Anterior cingulate cortex (tissue), 58 donors: ENCODE measurements around the gene RPL13A.

ENCODE experiments used
- DNase-seq, 58 donors: peaks; one replicate each; lab custom pipeline; 2025; lab: John Stamatoyannopoulos, UW

Gene RPL13A

DNA sequence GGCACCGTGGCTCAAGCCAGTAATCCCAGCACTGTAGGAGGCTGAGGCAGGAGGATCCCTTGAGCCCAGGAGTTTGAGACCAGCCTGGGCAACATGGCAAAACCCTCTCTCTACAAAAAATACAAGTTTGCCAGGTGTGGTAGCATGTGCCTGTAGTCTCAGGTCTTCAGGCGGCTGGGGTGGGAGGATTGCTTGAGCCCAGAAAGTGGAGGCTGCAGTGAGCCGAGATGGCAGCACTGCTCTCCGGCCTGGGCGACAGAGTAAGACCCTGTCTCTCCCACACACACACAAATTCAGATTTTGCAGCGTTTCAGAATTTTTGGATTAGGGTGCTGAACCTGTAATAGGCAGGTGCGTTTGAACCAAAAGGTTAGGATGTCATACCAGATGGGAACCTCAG is 11.1 kb downstream of the RPL13A start:
- DNase-seq, result no peak

DNA sequence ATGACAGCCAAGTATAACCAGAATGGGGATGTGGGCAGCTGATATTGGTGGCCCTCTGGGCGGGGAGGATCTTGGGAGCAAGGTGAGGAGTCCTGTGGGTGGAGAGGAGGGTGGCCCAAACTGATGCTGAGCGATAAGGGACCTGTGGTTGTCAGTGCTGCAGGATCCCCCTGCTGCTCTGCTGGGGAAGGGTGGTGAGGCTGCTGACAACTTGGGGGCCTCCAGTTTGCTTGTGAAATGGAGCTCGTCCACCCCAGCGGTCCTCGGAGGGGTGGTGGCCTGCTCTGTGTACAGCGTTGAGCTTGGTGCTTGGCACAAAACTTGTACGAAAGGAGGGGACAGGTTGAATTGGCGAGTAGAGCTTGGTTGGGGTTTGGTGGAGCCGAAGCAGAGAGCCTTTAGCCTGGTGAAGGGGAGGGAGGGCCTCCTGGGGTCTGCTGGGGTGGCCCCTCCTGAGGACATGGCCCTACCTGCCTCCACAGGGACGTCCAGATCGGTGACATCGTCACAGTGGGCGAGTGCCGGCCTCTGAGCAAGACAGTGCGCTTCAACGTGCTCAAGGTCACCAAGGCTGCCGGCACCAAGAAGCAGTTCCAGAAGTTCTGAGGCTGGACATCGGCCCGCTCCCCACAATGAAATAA is 11.7 kb downstream of the RPL13A start:
- DNase-seq, result no peak

DNA sequence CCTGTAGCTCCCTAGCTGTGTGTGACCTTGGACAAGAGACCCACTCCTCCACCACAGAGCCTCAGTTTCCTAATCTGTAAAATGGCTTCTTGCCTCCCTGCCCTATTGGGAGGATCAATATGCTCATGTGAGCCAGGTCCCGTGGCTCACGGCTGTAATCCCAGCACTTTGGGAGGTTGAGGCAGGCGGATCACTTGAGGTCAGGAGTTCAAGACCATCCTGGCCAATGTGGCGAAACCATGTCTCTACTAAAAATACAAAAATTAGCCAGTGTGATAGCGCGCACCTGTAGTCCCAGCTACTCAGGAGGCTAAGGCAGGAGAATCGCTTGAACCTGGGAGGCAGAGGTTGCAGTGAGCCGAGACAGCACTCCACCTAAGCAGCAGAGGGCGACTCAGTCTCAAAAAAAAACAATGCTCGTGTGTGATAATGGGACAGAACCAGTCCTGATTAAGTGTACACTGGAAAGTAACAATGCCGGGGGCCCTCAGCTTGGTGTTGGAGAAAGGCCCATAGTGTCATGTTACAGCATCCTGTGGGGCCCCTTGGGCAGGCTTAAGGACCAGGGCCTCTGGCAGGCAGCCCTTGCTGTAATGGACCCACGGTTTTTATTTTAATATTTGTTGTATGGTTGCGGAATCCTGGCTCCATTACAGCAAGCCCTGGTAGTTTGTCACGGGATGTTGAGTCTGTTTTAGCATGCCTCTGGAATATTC is 15.6 kb downstream of the RPL13A start:
- DNase-seq, result peak in 4 of 58 donors; percentile 1 to 21 (median 10)

DNA sequence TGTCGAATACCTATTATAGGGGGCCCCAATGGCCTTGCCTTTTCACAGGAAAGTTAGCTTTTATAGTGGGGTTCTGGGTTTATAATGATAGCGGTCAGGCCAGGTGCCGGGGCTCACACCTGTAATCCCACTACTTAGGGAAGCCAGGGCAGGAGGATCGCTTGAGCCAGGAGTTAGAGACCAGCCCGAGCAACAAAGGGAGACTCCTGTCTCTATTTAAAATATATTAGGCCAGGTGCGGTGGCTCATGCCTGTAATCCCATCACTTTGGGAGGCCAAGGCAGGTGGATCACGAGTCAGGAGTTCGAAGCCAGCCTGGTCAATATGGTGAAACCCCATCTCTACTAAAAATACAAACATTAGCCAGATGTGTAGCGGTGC is 16.2 kb downstream of the RPL13A start:
- no peak for DNase-seq

DNA sequence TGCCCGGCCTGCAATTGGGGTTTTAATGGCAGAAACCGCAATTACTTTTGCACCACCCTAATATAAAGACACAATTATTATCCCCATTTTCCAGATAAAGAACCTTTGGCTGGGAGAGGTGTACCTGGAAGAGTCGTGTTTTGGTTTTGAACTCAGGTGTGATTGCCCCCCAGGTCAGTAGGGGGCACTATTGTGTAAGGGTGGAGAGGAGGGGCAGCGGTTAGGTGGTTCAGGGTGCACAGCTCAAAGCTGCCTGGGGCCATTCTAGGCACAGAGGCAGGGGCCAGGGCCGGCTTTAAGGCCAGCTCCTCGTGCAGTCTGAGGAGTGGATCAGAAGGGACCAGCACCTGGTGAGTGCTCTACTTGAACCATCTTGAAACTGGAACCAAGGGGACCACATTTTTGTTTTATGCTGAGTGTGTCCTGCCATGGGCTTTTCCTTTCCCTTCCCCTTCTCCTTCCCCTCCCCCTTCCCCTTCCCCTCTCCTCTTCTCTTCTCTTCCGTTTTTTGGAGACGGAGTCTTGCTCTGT is 19.2 kb downstream of the RPL13A start:
- DNase-seq, result peak in 12 of 58 donors; percentile 1 to 38 (median 8)

DNA sequence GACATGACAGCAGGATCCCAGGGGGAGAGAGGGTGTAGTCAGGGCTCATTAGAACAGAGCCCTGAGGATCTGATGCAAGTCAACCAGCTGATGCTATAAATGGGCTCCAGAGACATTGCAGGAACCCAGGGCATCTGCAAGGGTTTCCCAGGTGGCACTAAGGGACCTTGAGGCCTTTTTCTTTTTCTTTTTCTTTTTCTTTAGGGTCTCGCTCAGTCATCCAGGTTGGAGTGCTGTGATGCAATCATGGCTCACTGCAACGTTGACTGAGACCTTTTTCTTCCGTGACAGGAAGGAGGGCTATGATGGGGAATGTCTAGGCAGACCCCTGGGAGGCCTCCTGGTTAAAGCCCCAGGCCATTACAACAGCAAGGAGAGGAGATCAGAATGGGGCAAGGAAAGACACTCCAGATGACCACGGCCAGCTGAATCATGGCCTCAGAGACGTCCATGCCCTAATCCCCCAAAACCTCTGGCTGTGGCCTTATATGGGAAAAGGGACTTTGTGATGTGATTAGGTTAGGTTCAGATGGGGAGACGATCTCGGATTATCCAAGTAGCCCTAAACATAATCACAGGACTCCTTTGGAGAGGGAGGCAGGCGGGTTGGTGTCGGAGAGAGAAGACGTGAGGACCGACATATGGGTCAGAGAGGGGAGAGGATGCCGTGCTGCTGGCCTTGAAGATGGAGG is 20.5 kb downstream of the RPL13A start:
- no peak for DNase-seq

DNA sequence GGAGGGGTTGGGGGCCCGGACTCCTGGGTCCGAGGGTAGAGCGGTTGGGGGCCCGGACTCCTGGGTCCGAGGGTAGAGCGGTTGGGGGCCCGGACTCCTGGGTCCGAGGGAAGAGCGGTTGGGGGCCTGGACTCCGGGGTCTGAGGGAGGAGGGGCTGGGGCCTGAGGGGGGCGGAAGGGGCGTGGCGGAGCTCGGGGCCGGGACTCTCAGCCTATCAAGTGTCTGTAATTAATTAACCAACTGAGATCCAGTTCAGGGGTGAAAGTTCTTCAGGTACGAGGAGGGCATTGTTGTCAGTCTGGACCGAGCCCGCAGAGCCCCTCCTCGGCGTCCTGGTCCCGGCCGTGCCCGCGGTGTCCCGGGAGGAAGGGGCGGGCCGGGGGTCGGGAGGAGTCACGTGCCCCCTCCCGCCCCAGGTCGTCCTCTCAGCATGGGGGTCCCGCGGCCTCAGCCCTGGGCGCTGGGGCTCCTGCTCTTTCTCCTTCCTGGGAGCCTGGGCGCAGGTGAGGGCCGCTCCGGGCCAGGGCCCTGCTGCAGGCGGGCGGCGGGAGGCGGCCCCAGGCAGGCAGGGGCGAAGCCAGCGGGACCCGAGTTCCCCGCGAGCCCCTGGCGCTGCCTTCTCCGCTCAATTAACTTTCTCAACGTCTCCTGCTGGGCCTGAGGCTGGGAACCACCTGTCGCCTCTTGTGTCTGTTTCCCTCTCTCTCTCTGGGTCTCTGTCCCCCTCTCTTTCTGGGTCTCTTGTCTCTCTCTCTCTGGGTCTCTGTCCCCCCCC is 25.8 kb downstream of the RPL13A start:
- peak in 12 of 58 donors; percentile 3 to 35 (median 20) for DNase-seq

DNA sequence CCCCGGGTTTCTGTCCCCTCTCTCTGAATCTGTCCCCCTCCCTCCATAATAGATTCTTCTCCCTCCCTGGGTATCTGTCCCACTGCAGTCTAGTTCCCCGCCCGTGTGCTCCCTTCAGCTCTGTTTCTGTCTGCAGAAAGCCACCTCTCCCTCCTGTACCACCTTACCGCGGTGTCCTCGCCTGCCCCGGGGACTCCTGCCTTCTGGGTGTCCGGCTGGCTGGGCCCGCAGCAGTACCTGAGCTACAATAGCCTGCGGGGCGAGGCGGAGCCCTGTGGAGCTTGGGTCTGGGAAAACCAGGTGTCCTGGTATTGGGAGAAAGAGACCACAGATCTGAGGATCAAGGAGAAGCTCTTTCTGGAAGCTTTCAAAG is 26.3 kb downstream of the RPL13A start:
- DNase-seq, result no peak

DNA sequence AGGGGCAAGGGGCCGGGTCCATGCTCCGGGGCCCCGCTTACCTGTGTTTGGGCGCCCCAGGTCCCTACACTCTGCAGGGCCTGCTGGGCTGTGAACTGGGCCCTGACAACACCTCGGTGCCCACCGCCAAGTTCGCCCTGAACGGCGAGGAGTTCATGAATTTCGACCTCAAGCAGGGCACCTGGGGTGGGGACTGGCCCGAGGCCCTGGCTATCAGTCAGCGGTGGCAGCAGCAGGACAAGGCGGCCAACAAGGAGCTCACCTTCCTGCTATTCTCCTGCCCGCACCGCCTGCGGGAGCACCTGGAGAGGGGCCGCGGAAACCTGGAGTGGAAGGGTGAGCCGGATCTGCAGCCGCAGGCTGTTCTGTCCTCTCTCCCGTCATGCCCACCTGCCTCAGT is 26.7 kb downstream of the RPL13A start:
- DNase-seq, result no peak

DNA sequence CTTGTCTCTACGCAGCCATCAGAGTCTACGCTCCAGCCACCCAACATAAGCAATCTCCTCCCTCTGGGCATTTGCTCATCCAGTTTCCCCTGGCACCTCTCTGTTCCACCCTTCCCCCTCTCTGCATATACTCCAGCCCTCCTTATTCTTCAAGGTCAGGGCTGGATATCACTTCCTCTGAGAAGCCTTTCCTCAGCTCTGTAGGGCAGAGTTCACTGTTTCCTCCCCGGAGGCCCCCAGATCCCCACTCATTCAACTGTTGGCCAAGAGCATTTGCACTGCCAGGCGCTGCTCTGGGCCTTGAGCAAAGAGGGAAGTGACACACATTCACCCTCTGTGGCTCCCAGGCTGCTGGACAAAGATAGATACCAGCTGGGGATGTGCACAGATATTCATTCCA is 28.4 kb downstream of the RPL13A start:
- peak in 19 of 58 donors; percentile 7 to 51 (median 21) for DNase-seq

DNA sequence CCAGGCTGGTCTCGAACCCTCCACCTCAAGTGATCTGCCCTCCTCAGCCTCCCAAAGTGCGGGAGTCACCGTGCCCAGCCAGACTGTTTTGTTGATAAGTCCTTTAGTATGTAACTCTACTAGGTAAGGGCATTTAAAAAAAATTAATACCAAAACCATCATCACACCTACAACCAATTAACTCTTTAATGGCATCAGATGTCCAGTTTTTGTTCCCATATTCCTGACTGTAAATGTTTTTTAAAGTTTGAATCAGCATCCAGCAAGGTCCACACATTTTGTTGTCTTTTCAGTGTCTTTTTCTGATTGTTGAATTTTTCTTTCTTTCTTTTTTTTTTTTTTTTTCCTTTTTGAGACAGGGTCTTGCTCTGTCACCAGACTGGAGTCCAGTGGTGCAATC is 30.6 kb downstream of the RPL13A start:
- DNase-seq, result no peak

DNA sequence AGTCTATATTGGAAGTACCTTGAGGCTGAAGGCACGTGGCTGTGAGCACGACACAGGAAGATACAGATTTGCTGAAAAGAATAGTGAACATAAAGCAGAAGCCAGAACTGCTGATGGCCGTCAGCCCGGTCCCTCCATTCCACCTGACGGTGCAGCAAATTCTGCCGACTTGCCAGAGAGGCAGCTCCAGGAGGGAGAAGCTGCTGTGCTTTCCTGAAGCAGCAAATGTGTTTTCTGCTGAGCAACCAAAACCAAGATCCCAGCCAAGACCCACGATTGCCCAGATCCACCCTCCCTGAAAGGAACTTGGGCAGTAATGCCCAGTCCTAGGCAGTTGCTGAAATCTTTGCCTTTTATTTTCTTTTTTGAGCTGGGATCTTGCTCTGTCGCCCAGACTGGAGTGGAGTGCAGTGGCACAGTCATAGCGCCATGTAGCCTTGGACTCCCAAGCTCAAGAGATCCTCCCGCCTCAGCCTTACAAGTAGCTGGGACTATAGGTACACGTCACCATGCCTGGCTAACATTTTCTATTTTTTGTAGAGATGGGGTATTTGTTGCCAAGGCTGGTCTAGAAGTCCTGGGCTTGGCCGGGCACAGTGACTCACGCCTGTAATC is 33.4 kb downstream of the RPL13A start:
- DNase-seq, result peak in 29 of 58 donors; percentile 9 to 61 (median 26)

DNA sequence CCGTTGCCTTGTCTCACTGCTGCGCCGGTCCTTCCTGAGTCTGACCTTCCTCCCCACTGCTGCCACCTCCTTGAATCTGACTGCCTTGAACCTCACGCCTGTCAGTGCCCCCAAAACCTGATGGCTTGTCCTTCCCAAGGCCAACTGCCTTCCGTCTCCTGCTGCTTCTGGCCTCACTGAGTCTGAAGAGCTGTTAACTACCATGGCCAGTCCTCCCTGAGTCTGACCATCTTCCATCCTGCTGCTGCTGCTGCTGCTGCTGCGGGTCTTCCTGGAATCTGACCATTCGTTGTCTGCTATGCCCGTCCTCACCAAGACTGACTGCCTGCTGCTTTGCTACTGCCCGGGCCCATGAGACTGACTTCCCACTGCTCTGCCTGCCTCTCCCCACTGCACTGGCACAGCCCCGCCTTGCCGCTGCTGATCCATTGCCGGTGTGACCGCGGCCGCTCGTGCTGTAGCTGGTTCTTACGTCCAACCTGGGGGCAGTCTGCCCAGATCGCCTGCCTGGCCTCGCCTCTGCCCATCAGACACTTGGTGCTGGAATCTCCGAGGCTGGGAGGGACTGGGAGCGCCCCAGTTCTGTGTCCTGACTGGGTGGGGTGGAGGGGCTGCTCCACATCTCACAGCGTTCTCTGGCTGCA is 37.5 kb downstream of the RPL13A start:
- no peak for DNase-seq

DNA sequence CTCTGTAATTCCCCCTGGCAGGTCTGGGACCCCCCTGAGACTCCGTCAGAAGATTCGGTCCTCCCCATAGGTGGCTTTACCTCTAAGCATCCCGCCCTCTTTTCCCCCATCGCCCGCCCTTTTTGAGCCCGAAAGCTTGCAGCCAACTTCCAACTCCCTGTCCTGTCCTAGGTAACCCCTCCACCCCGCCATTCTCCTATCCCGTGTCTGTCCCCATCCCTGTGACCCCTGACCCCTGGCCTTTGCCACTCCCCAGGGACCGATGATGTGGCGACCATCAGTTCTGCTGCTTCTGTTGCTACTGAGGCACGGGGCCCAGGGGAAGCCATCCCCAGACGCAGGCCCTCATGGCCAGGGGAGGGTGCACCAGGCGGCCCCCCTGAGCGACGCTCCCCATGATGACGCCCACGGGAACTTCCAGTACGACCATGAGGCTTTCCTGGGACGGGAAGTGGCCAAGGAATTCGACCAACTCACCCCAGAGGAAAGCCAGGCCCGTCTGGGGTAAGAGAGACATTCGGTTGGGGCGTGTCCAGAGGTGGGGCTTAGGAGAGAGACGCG is 40.9 kb downstream of the RPL13A start:
- DNase-seq, result no peak

DNA sequence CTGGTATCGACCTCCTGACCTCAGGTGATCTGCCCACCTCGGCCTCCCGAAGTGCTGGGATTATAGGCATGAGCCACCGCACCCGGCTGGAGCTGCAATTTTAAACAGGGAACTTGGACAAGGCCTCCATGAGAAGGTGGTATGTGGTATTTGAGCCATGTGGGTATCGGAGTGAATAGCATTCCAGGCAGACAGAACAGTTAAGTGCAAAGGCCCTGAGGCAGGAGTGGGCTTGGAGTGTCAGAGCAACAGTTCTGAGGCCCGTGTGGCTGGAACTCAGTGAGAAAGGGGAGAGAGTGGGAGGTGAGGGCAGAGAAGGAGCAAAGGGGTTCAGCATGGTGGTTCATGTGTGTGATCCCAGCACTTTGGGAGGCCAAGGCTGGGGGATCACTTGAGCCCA is 43.3 kb downstream of the RPL13A start:
- DNase-seq, result no peak

DNA sequence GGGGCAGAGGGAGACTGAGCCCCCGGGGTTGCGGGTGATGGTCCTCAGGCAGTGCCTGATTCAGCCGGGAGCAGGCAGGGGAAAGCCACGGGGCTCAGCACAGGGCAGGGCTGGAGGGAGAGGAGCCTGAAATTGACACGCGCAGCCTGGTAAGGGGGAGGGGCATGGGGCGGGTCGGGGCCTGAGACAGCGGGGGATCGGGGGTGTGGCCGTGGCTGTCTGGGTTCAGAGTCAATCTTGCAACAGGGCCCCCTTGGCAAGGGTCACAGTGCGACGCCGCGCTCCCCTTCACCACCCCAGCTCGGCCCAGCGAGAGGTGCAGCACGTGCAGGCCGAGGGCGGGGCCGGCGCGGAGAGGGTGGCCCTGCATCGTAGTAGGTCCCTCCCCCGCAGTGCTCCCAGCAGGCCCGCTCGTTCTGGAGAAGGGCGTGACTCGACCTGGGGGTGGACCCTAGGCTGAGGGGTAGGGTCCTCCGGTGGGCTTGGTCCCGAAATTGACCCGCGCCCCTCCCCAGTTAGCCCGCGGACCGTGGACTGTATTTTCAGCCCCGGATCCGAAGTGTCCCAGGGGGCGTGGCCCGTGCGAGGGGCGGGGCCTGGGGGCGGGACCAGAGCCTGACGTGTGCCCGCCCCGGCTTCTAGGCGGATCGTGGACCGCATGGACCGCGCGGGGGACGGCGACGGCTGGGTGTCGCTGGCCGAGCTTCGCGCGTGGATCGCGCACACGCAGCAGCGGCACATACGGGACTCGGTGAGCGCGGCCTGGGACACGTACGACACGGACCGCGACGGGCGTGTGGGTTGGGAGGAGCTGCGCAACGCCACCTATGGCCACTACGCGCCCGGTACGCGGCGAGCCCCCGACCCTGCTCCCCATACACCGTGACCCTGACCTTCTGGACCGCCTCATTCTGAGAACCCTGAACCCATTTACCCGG is 46.4 kb downstream of the RPL13A start:
- DNase-seq, result peak in 50 of 58 donors; percentile 17 to 82 (median 57)

DNA sequence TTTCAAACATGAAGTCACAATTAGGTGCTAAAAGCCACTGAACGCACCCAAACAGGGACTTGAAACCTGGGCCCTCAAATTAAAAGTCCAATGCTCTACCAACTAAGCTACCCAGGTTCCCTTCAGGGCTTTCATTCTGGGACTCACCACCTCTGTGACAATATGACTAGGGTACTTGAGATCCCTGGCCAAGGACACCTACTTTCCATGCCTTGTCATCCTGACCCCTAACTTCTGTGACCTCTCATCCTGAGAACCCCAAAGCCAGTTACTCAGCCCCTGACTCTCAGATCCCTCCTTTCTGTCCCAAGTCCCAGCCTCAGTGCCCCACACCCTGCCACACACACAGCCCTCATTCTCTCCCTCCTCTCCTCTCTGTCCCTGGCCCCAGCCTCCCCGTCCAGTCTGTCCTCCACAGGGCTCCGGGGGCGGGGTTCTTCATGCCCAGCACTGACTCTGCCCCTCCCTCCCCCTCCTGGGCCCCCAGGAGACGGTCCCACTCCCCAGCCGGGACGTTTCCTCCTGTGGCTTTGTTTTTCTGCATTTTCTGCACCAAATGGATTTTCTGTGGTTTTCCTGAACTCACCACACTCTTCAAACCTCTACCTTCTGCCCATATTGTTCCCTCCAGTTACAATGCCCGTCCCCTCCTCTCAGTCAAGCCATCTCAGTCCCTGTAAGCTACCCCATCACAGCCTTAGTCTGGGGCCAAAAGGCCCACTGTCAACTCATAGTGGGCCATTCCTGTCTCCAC is 47.4 kb downstream of the RPL13A start:
- DNase-seq, result no peak
